GM08714 (cell line): ENCODE results near the gene SPP1.
"Not testable (repeated sequence)": the region's sequence is repeated elsewhere in the genome, so short reads cannot be mapped to it uniquely, and the experiment has no call there.

Experiments used
- H3K4me3 ChIP-seq: fragments of 200-500 bp; sonication (Bioruptor generic); 2 replicates; pipeline ENCODE4 v1.5.1; 2014; ENCODE audit warnings: mild to moderate bottlenecking, low read length, inconsistent platforms
- ZNF274 ChIP-seq: IDR thresholded peaks from 2 replicates; pipeline ENCODE4 v1.6.1; 2012; ENCODE audit warnings: mild to moderate bottlenecking, low read depth, low read length

Gene SPP1

DNA sequence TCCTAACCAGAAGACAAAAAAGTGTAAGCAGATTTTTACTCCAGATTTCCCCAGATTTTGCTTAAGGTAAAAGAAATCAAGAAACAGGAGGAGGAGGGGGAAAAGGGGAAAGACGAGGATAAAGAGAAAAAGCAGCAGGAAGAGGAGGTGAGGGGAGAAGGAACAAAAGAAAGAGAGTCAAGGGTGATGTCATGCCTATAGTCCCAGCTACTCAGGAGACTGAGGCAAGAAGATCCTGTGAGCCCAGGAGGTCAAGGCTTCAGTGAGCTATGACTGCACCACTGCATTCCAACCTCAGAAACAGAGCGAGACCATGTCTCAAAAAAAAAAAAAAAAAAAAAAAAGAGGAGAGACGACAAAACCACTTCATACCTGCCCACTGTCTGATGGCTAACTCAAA lies 19.9 kb downstream of the SPP1 start:
- no peak overlapping the region for H3K4me3 ChIP-seq
- TF ChIP-seq ZNF274: no peak

DNA sequence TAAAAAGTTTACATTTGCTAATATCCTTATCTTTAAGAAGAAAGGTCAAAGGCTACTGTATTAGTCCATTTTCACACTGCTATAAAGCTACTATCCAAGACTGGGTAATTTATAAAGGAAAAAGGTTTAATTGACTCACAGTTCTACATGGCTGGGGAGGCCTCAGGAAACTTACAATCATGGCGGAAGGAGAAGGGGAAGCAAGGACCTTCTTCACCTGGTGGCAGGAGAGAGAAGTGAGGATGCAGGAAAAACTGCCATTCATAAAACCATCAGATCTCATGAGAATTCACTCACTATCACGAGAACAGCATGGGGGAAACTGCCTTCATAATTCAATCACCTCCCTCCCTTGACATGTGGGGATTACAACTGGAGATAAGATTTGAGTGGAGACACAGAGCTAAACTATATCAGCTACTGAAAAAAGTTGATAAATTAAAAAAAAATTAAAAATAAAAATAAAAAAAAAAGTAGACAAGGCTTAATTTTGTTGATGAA lies 23.7 kb downstream of the SPP1 start:
- H3K4me3 ChIP-seq: not testable (repeated sequence)

DNA sequence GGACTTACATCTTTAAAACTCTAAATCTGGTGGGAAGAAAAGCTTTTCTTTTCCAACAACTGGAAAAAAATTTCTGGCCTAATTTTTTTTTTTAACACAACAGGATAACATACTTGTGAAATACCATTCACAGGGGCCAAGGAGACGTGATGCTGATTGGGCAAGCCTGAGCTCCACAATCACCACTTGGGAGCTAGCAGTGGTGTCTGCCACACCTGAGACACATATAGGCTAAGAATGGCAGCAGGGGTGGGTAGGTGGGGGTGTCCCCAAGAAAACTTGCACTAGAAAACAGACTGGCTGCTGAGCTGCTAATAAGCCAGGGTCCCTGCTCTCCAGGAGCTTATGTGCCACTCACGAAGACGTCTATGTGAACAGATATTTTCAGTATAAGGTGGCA lies 26.4 kb downstream of the SPP1 start:
- no peak overlapping the region for H3K4me3 ChIP-seq
- no peak for TF ChIP-seq ZNF274

DNA sequence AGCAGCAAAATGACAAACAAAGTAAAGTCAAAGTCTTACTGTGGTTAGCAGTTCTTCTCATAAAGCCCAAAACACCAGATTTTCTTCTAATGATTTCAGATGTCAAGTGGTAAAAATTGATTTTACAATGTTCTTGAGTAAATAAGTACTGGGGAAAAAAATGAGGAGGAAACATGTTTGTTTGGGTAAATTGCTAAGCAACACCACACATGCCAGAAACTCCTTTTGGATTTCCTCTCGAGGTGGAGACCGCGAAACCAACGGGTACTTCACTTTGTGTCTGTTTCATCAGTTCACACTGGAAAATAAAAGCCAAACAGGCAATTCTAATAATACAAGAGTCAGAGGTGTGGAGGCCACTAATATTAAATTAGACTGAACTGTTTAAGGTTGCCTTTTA lies 27.3 kb downstream of the SPP1 start:
- TF ChIP-seq ZNF274: no peak
- H3K4me3 ChIP-seq: no peak overlapping the region

DNA sequence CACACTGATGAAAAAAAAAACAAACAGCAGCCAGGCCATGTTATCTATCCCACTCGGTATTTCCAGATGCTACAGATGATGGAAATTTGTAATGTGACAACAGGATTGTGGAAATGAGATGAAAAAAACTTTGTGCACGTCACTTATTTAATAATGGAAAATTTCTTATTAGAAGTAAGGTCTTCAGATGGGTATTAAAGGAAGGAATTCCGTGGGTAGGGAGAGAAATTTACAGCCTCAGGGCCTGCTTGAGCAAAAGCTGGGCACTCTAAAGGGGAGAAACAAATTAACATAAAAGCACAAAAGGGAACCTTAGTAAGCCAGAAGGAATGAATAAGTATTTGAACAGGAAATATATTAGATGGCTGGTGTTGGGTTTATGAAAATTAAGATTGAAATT lies 27.7 kb downstream of the SPP1 start:
- no peak for TF ChIP-seq ZNF274

DNA sequence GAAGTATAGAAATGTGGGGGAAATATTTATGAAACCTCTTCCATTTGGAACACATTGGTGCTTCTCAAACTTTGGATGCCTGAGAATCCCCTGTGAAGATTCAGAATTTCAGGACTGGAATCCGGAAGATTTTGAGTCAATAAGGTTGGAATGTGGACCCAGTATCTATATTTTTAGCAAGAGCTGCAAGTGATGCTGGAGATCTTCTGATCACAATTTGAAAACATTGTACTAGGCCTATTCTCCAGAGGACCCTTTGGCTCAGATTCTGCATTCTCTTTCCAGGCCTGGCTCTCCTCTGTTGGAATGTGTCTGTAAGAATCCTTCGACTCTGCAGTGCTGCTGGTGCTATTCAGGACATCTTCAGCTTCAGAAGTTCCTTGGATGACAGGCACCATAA lies 29.6 kb downstream of the SPP1 start:
- no peak overlapping the region for H3K4me3 ChIP-seq
- TF ChIP-seq ZNF274: no peak

More for the DNA sequence above, 27.7 kb downstream of the SPP1 start:
- no peak overlapping the region for H3K4me3 ChIP-seq

DNA sequence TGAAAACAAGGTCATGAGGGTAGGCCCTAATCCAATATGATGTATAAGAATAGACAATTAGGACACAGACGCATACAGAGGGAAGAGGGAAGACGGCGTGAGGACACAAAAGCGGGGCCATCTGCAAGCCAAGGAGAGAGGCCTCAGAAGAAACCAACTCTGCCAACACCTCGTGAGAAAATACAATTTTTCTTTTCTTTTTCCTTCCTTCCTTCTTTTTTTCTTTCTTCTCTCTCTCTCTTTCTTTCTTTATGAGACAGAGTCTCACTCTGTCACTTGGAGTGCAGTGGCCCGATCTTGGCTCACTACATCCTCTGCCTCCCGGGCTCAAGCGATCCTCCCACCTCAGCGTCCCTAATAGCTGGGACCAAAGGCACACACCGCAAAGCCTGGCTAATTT lies 30.4 kb downstream of the SPP1 start:
- H3K4me3 ChIP-seq: no peak overlapping the region
- no peak for TF ChIP-seq ZNF274

DNA sequence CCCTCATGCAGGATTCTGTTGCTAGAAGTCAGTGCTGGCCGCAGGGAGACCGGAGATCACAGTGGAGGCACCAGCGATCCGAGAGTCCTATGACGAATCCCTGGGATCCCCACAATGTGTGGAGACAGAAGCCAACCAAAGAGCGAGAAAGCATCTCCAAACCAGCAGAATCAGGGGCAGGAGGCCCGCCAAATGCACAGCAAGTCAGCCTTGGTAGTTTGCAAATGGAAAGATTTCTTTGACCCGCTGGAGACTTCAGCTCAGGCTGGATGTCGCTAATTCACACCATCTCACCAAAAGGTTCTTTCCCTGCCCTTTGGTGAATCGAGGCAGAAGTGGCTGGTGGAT lies 31.4 kb downstream of the SPP1 start:
- no peak for TF ChIP-seq ZNF274

DNA sequence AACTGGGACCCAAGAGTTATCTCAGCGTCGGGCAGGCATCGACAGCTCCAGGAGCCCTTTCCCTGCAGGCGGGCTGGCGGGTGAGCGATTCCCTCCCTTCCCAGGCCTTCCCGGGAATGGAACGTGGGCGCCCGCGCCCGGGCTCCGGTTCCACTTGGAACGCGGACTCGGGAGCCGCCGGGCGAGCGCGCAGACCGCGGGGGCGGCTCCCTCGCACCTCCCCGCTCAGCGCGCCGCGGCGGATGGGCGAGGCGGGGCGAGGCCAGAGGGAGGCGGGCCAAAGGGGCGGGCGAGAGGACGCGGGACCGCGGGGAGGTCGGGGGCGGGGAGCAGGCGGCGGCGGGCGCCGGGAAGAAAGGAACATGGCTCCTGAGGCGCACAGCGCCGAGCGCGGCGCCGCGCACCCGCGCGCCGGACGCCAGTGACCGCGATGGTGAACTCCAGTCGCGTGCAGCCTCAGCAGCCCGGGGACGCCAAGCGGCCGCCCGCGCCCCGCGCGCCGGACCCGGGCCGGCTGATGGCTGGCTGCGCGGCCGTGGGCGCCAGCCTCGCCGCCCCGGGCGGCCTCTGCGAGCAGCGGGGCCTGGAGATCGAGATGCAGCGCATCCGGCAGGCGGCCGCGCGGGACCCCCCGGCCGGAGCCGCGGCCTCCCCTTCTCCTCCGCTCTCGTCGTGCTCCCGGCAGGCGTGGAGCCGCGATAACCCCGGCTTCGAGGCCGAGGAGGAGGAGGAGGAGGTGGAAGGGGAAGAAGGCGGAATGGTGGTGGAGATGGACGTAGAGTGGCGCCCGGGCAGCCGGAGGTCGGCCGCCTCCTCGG lies 32.0 kb downstream of the SPP1 start, which contains the start of gene PKD2:
Gene PKD2, plus strand, starts transcription at position 332 of the 818 bp plus-strand sequence. Its CDS starts 99 bp downstream, at position 431.
- TF ChIP-seq ZNF274: no peak
- H3K4me3 ChIP-seq: peak within 1 kb of the TSS; percentile 91

More for the DNA sequence above, 31.4 kb downstream of the SPP1 start:
- H3K4me3 ChIP-seq: peak overlapping the region; percentile 35; the same call in 1 of the 2 replicates

DNA sequence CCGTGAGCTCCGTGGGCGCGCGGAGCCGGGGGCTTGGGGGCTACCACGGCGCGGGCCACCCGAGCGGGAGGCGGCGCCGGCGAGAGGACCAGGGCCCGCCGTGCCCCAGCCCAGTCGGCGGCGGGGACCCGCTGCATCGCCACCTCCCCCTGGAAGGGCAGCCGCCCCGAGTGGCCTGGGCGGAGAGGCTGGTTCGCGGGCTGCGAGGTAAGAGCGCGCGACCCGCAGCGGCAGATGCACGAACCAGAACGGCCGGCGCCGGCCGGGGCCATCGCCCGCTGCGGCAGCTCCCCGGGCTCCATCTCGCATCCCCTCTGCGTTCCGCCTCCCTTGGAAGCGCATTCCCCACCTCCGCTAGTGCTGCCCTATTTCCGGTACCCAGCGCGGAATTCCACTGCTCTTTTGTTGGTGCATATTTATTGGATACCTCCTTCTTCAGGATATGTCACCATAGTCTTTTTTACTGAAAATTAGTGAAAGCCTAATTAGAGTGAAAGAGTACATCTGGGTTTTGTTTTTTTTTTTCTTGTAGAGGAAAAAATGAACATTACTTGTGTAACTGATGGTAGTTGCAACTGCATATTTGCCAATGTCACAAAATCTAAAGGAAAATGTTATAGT lies 32.7 kb downstream of the SPP1 start:
- no peak for TF ChIP-seq ZNF274

DNA sequence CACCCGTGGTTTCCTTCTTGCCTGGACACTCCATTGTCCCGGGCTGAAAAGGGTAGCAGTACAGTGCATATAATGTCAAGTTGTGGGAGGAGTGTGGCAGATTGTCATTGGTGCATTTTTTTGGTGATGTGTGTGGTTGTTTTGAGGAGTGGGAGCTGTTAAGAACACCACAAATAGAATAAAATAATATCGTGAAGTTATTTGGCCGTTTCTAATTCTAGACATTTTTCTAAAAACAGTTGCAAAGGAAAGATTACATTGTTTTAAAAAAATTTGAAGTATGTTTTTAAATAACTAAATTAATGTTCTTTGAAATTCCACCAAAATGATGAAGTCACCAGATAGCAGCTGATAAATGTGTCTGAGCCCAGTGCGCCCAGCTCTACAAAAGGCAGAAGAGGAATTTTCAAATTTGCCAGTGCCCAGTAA lies 33.2 kb downstream of the SPP1 start:
- no peak for TF ChIP-seq ZNF274
- peak overlapping the region; percentile 91 for H3K4me3 ChIP-seq

More for the DNA sequence above, 32.7 kb downstream of the SPP1 start:
- H3K4me3 ChIP-seq: peak overlapping the region; percentile 91

DNA sequence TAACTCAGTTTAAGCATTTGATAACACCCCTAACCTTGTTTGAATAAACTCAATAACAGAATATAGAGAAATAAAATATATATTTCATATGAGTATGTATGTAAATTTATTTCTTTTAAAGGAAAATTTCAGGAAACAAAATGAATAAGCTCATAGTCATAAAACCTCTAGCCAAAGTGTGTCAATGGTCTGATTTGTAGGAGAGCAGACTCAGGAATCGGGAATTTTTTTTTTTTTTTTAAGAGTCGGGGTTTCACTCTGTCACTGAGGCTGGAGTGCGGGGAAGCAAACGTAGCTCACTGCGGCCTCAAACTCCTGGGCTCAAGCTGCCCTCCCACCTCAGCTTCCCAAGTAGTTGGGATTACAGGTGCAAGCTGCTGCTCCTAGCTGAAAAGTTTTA lies 34.4 kb downstream of the SPP1 start:
- no peak for TF ChIP-seq ZNF274
- H3K4me3 ChIP-seq: no peak overlapping the region; the same call in 1 of the 2 replicates

DNA sequence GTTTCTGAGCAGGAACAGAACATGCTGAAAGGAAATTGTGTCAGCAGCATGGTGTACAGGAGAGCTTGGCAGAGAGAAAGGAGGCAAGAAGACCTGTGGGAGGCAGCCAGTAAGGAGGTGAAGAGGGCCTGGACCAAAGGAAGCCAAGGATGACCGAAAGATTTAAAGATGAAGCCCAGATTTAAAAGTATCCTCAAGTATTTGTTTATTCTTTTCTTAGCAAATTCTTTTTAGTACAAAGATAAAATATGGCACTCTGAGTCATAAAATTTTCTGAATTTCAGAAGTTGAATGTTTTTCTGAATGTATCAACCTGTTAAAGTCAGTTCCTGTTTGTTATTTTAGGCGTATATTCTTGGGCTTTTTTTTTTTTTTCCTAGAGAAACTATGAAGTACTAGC lies 35.5 kb downstream of the SPP1 start:
- no peak for TF ChIP-seq ZNF274
- H3K4me3 ChIP-seq: no peak overlapping the region

DNA sequence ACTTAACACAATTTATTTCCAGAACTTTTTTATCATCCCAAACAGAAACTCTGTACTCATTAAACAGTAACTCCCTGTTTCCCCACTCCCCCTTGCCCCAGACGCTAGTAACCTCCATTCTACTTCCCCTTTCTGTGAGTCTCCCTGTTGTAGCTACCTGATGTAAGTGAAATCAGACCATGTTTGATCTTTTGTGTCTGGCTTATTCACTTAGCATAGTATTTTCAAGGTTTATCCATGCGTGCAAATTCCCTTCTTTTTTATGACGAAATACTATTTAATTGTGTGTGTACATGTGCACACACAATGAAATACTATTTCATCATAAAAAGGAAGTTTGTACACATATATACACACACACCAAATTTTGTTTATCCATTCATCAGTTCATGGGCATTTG lies 37.1 kb downstream of the SPP1 start:
- TF ChIP-seq ZNF274: no peak

DNA sequence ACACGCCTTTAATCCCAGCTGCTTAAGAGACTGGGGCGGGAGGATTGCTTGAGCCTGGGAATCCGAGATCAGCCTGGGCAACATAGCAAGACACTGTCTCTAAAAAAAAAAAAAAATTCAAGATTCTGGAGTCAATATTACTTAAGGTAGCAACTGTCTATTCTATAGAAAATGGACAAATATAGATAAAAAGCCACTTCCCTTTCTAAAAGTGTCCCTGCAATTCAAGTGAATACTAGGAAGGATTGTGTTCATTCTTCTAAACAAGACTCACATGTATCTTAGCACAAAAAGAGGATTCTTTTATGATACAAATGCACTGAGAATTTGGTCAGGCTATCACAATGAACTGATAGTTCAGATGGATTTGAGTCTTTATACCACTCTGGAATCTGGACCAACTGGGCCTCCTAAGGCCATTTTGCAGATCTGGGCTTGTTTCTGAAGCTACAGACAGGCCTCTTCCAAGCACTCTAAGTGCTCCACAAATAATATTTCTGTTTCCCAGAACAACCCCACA lies 38.9 kb downstream of the SPP1 start:
- TF ChIP-seq ZNF274: no peak
- H3K4me3 ChIP-seq: no peak overlapping the region

More for the DNA sequence above, 37.1 kb downstream of the SPP1 start:
- H3K4me3 ChIP-seq: no peak overlapping the region
